RWPE2 (cell line): ENCODE measurements around the gene PNPO.

Experiments
- ATAC-seq: fragments of 200-7000 bp; cut with Tn5 transposase; 3 replicates; pipeline ENCODE4 v1.9.1; 2021; ENCODE audit warnings: low read depth
- DNase-seq: peaks from one replicate; pipeline ENCODE4 v3.0.0-alpha.2; 2020; ENCODE audit warnings: low spot score
- H3K27ac ChIP-seq: fragments of 450-650 bp; 2 replicates; pipeline ENCODE4 v1.5.1; 2017; ENCODE audit warnings: mild to moderate bottlenecking; ENCODE audit not compliant: poor library complexity, severe bottlenecking
- H3K27me3 ChIP-seq: fragments of 250-450 bp; sonication (Bioruptor Pico); 2 replicates; pipeline ENCODE4 v1.5.1; 2021; ENCODE audit warnings: mild to moderate bottlenecking, moderate library complexity; ENCODE audit not compliant: insufficient read depth, poor library complexity, severe bottlenecking
- H3K36me3 ChIP-seq: fragments of 250-450 bp; sonication (Bioruptor Pico); 2 replicates; pipeline ENCODE4 v1.5.1; 2020; ENCODE audit warnings: low read depth, mild to moderate bottlenecking, moderate library complexity
- H3K4me1 ChIP-seq: fragments of 250-450 bp; sonication (Bioruptor Pico); 2 replicates; pipeline ENCODE4 v1.5.1; 2021; ENCODE audit warnings: mild to moderate bottlenecking, moderate library complexity; ENCODE audit not compliant: insufficient read depth, poor library complexity, severe bottlenecking
- H3K4me3 ChIP-seq: fragments of 250-450 bp; sonication (Bioruptor Pico); 2 replicates; pipeline ENCODE4 v1.5.1; 2021; ENCODE audit warnings: mild to moderate bottlenecking, moderate library complexity; ENCODE audit not compliant: severe bottlenecking
- H3K9me3 ChIP-seq: fragments of 250-450 bp; sonication (Bioruptor Pico); 2 replicates; pipeline ENCODE4 v1.5.1; 2021; ENCODE audit warnings: mild to moderate bottlenecking, moderate library complexity; ENCODE audit not compliant: severe bottlenecking
- CTCF ChIP-seq: fragments of 450-650 bp; IDR thresholded peaks from one replicate; pipeline ENCODE4 v1.5.1; 2017; ENCODE audit warnings: mild to moderate bottlenecking, moderate library complexity; ENCODE audit not compliant: poor library complexity, severe bottlenecking

PNPO gene

GRCh38 chr17:47913050-47913449 lies 28.3 kb upstream of the PNPO start:
- H3K27me3 ChIP-seq, result no peaks in the 10 kb centered on the region
- H3K4me3 ChIP-seq, result no peak overlapping the region
- ATAC-seq, result no peak
- no peak for DNase-seq
- H3K4me1 ChIP-seq, result peaks cover 4% of the 10 kb centered on the region
- TF ChIP-seq CTCF, result no peak
- H3K27ac ChIP-seq, result no peak overlapping the region
- no peaks in the 10 kb centered on the region for H3K9me3 ChIP-seq
- no peaks in the 10 kb centered on the region; the same call in 1 of the 2 replicates for H3K36me3 ChIP-seq

- no peaks in the 10 kb centered on the region; the same call in none of the 2 replicates for H3K36me3 ChIP-seq
- DNase-seq, result no peak
- no peak for TF ChIP-seq CTCF
Observed at GRCh38 chr17:47914306-47914948, 26.9 kb upstream of the PNPO start.

GRCh38 chr17:47915776-47916398 lies 25.5 kb upstream of the PNPO start:
- no peak for TF ChIP-seq CTCF
- peaks cover 8% of the 10 kb centered on the region for H3K4me1 ChIP-seq
- no peak overlapping the region for H3K27ac ChIP-seq
- ATAC-seq (no peak), DNase-seq (no peak)
- no peak overlapping the region for H3K4me3 ChIP-seq
- no peaks in the 10 kb centered on the region for H3K9me3 ChIP-seq
- H3K27me3 ChIP-seq, result no peaks in the 10 kb centered on the region
- no peaks in the 10 kb centered on the region; the same call in none of the 2 replicates for H3K36me3 ChIP-seq

More at GRCh38 chr17:47914306-47914948, 26.9 kb upstream of the PNPO start:
- no peak overlapping the region for H3K4me3 ChIP-seq
- no peak overlapping the region for H3K27ac ChIP-seq
- H3K9me3 ChIP-seq, result no peaks in the 10 kb centered on the region
- H3K4me1 ChIP-seq, result peaks cover 8% of the 10 kb centered on the region
- no peak for ATAC-seq
- H3K27me3 ChIP-seq, result no peaks in the 10 kb centered on the region

- no peak for TF ChIP-seq CTCF
- no peak for ATAC-seq
Observed at GRCh38 chr17:47916489-47917208, 24.7 kb upstream of the PNPO start.

More at GRCh38 chr17:47916489-47917208, 24.7 kb upstream of the PNPO start:
- no peaks in the 10 kb centered on the region; the same call in none of the 2 replicates for H3K36me3 ChIP-seq
- H3K4me3 ChIP-seq, result no peak overlapping the region
- H3K27ac ChIP-seq, result no peak overlapping the region
- no peaks in the 10 kb centered on the region for H3K27me3 ChIP-seq
- no peak for DNase-seq
- H3K4me1 ChIP-seq, result peaks cover 8% of the 10 kb centered on the region
- H3K9me3 ChIP-seq, result no peaks in the 10 kb centered on the region
